PFSK-1 (cell line): ENCODE measurements around the gene LTBP2.

Experiments used
- FOXP2 ChIP-seq: optimal IDR thresholded peaks from 2 replicates; pipeline ENCODE3; 2011; ENCODE audit warnings: borderline replicate concordance, control low read depth, inconsistent platforms; ENCODE audit not compliant: insufficient read depth; ENCODE audit errors: extremely low read length, extremely low read depth
- POLR2AphosphoS5 ChIP-seq: IDR thresholded peaks from 2 replicates; pipeline ENCODE4 v1.6.1; 2012; ENCODE audit warnings: low read depth, mild to moderate bottlenecking, control low read depth, low read length, moderate library complexity
- SIN3A ChIP-seq: IDR thresholded peaks from 2 replicates; pipeline ENCODE4 v1.6.1; 2012; ENCODE audit warnings: mild to moderate bottlenecking, low read length, moderate library complexity, borderline replicate concordance; ENCODE audit not compliant: insufficient read depth
- TAF1 ChIP-seq: IDR thresholded peaks from 2 replicates; pipeline ENCODE4 v1.6.1; 2012; ENCODE audit warnings: low read length, control low read depth, borderline replicate concordance; ENCODE audit not compliant: insufficient read depth

- TF ChIP-seq FOXP2 (no peak), TAF1 (no peak), POLR2AphosphoS5 (no peak), SIN3A (no peak)
Observed at GRCh38 chr14:74486164-74486563, 125.9 kb downstream of the LTBP2 start.
